Choroid plexus epithelial cell (primary cell): ENCODE data around the gene BEST3.

Experiments used
- DNase-seq: peaks from one replicate; pipeline ENCODE4 v3.0.0-alpha.2; 2010; ENCODE audit warnings: low read depth
- H3K4me3 ChIP-seq: 2 replicates; pipeline ENCODE4 v1.5.1; 2011; ENCODE audit warnings: low read depth, mild to moderate bottlenecking, control low read depth, low read length, moderate library complexity
- TF ChIP-seq, protein P1 (sequence below): conservative IDR thresholded peaks from 2 replicates; pipeline ENCODE4 v1.5.1; 2011; ENCODE audit warnings: low read depth, mild to moderate bottlenecking, control low read depth, inconsistent platforms, low read length, moderate library complexity

The BEST3 gene

DNA sequence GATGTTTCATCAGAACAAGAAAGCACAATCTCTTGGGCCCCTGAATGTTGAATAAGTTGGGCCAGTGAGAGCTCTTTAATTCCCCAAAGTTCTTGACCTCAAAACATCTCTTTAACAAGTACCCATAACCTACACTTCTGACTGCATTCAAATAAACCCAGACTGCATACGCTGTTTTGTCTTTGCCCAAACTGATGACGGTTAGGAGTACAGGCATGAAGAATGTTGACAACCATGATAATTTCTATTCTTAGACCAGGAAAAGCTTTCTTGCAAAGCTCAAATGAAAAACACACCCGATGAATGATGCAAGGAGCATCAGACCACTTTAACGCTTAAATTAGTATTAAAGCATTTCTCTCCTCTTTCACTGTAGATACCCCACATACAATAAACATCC lies 27.8 kb upstream of the BEST3 start:
- H3K4me3 ChIP-seq: no peak overlapping the region
- DNase-seq: no peak
- TF ChIP-seq, protein P1, sequence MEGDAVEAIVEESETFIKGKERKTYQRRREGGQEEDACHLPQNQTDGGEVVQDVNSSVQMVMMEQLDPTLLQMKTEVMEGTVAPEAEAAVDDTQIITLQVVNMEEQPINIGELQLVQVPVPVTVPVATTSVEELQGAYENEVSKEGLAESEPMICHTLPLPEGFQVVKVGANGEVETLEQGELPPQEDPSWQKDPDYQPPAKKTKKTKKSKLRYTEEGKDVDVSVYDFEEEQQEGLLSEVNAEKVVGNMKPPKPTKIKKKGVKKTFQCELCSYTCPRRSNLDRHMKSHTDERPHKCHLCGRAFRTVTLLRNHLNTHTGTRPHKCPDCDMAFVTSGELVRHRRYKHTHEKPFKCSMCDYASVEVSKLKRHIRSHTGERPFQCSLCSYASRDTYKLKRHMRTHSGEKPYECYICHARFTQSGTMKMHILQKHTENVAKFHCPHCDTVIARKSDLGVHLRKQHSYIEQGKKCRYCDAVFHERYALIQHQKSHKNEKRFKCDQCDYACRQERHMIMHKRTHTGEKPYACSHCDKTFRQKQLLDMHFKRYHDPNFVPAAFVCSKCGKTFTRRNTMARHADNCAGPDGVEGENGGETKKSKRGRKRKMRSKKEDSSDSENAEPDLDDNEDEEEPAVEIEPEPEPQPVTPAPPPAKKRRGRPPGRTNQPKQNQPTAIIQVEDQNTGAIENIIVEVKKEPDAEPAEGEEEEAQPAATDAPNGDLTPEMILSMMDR: no peak

DNA sequence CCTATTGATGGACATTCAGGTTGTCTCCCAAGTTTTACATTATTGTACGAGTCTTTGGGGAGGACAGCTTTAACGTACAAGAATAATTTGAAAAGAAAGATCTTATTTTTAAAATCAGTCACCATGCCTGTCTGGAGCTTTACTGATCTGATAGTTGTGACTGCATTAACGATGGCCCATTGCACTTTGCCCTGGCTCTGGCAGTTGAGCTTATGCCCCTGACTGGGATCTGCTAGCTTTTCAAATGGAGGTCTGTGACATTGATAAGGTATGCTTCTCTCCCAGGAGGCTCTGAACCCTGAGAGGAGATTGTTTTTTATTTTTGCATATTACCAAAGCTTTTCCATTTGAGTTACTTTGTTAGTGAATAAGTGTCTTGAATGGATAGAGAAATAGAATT lies 21.6 kb upstream of the BEST3 start:
- no peak for DNase-seq
- H3K4me3 ChIP-seq: no peak overlapping the region
- TF ChIP-seq, protein P1: no peak

DNA sequence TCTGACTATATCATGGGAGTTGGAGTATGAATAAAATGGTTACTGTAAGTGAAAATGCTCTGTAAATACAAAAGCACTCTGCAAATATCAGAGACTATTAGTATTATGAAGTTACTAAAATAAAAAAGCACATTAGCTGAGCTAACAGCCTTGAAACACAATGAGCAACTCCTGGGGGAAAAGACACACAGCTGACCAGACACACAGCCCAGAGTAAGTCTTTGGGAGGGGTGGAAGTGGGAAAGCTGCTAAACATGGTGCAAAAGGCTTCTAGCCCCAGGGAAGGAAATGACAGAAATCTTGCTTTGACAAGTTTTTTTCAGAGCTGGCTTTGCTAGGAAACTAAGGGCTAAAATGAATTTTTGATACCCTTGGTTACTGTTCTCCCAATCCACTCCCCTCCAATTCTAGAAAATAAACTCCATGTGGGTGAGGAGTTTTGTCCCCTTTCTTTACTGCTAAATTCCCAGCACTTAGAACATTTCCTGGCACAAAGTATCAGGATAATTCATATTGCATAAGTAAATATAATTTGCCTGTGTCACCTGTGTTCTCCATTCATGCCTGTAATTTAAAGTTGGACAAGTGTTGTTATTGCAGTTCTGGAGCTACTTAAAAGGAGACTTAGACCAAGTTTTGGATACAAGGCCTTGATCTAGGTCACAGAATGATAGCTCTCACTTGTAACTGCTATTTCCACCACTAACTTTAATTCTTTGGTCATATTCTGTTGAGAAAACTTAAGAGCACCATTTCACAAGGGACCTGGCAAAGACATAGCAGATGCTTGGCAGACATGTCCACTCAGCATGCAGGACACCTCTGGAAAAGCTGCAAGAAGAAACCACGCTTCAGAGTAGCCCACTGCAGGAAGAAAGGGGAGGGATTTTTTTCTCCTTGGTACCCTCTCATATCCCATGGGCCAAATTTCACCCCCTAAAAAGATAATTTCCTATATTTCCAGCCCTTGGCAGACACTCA lies 20.5 kb upstream of the BEST3 start:
- H3K4me3 ChIP-seq: no peak overlapping the region
- TF ChIP-seq, protein P1: no peak
- DNase-seq: peak; percentile 12

DNA sequence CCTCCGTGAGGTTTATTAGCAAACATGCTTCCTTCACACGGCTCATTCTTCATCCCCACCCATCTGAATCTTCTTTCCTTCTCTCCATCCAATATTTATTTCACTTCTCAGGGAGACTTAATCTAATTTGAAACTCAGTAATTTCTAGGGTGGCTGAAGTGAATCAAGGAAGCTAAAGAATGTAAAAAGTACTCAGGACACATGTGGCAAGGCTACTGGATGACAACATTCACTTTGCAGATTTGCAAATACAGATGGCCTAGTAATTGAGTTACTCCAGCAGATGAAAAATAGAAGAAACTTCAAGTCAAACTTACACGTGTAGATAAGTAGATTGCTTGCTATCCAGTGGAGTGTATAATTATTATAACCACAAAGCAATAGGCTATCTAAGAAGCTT lies 15.4 kb upstream of the BEST3 start:
- TF ChIP-seq, protein P1: no peak
- H3K4me3 ChIP-seq: no peak overlapping the region
- no peak for DNase-seq

DNA sequence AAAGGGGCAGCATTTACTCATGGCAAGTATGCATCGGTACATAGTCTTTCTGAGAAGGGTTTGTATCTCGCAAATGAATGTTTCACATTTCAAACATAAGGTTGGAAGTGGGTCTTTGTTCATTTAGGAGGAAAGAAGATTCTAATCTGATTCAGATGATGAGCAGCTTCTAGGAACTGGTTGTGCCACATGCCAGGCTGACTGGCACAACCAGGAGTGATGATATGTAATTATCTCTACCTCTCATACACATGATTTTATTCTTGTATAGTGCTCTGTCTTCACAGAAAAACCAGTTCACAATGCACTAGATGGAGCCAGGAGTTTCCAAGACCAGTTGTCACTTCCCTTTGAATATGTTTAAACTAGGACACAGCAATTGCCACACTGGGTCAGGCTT lies 13.7 kb upstream of the BEST3 start:
- TF ChIP-seq, protein P1: no peak
- no peak overlapping the region for H3K4me3 ChIP-seq
- DNase-seq: no peak

DNA sequence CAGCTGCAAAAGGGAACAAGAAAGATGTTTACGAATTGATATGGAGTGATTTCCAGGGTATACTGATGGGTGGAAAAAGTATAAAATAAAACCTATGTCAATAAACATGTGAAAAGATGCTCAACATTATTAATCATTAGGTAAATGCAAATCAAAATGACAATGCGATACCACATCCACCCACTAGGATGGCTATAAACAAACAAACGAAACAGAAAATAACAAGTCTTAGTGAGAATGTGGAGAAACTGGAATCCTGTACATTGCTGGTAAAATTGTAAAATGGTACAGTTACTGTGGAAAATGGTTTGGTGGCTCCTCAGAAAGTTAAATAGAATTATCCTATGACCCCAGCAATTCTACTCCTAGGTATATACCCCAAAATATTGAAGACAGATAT lies 9.5 kb upstream of the BEST3 start:
- no peak for DNase-seq
- TF ChIP-seq, protein P1: no peak

DNA sequence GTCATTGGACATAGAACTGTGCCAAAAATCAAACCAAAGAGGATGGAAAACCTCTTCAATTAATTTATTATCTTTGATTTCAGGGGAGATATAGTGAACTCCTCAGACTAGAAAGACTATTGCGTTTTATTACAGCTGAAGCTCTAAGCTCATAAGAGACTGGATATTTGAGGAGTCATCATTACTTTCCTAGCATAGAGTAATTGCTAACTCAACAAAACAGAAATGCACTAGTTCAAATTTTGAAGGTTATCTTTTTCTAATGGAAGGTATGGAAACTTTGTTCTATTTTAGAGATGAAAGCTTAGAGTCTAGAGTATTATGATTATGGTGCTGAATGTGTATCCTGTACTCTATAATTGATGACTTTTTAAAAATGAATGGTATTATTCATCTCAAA lies 5.3 kb upstream of the BEST3 start:
- TF ChIP-seq, protein P1: no peak
- no peak for DNase-seq

More for the DNA sequence above, 9.5 kb upstream of the BEST3 start:
- H3K4me3 ChIP-seq: no peak overlapping the region

More for the DNA sequence above, 5.3 kb upstream of the BEST3 start:
- no peak overlapping the region for H3K4me3 ChIP-seq
